Upper lobe of left lung (tissue), 4 donors: ENCODE results near the gene TMED8.

Experiments
- CTCF ChIP-seq, 6 experiments: fragments of 450-650 bp in 4 of 6; fragments of 200-600 bp in 2 of 6; sonication (generic) in 2 of 6; IDR thresholded peaks; one replicate each; pipeline ENCODE4 v1.5.1; 2016 to 2019; ENCODE audit warnings: antibody characterized with exemption in 6 of 6
- EP300 ChIP-seq, 4 donors: sonication (generic); formaldehyde crosslinking; IDR thresholded peaks; one replicate each; pipeline ENCODE4 v1.5.1; 2017; ENCODE audit warnings: antibody characterized with exemption in 4 of 4, control low read depth in 2 of 4
- POLR2A ChIP-seq, 4 donors: fragments of 450-650 bp; IDR thresholded peaks; one replicate each; pipeline ENCODE4 v1.5.1; 2016 to 2017; ENCODE audit warnings: antibody characterized with exemption in 4 of 4, mild to moderate bottlenecking in 2 of 4
- POLR2AphosphoS5 ChIP-seq, 2 donors: sonication (generic); formaldehyde crosslinking; IDR thresholded peaks; one replicate each; pipeline ENCODE4 v1.5.1; 2017; ENCODE audit warnings: antibody characterized with exemption in 2 of 2

GRCh38 chr14:77324289-77324688, 52.6 kb downstream of the TMED8 start:
- no peak for TF ChIP-seq POLR2A (IDR thresholded peaks at IDR 0.05)
- no peak for TF ChIP-seq CTCF (IDR thresholded peaks at IDR 0.05)
- no peak for TF ChIP-seq EP300 (IDR thresholded peaks at IDR 0.05)
- TF ChIP-seq POLR2AphosphoS5 (IDR thresholded peaks at IDR 0.05), result no peak
